KMS-11 (cell line): ENCODE data around the gene SVOPL.

ENCODE experiments used
- H2AFZ ChIP-seq: fragments of 200-600 bp; sonication (generic); 2 replicates; pipeline ENCODE4 v1.6.1; 2016; ENCODE audit warnings: antibody characterized with exemption, mixed run types, low read depth
- H3K27ac ChIP-seq: fragments of 200-600 bp; sonication (generic); 2 replicates; pipeline ENCODE4 v1.6.1; 2016; ENCODE audit warnings: mild to moderate bottlenecking, mixed run types
- H3K27me3 ChIP-seq: fragments of 200-600 bp; sonication (generic); 2 replicates; pipeline ENCODE4 v1.6.1; 2017; ENCODE audit warnings: mild to moderate bottlenecking, low read depth, mixed run types, moderate library complexity; ENCODE audit not compliant: insufficient read depth
- H3K36me3 ChIP-seq: fragments of 200-600 bp; sonication (generic); 2 replicates; pipeline ENCODE4 v1.6.1; 2017; ENCODE audit warnings: mild to moderate bottlenecking, mixed run types; ENCODE audit not compliant: insufficient read depth
- H3K4me1 ChIP-seq: fragments of 200-600 bp; sonication (generic); 2 replicates; pipeline ENCODE4 v1.6.1; 2016; ENCODE audit warnings: mild to moderate bottlenecking, low read depth, mixed run types; ENCODE audit not compliant: poor library complexity, severe bottlenecking
- H3K4me2 ChIP-seq: fragments of 200-600 bp; sonication (generic); 2 replicates; pipeline ENCODE4 v1.7.0; 2016; ENCODE audit warnings: mild to moderate bottlenecking, mixed run types
- H3K4me3 ChIP-seq: fragments of 200-600 bp; sonication (generic); IDR thresholded peaks from 2 replicates; pipeline ENCODE4 v1.6.1; 2017; ENCODE audit warnings: low read depth, low read length, mixed read lengths; ENCODE audit not compliant: insufficient read depth
- H3K79me2 ChIP-seq: fragments of 200-600 bp; sonication (generic); 2 replicates; pipeline ENCODE4 v1.6.1; 2016; ENCODE audit warnings: low read depth, mixed run types; ENCODE audit not compliant: insufficient read depth
- H3K9ac ChIP-seq: fragments of 200-600 bp; sonication (generic); 2 replicates; pipeline ENCODE4 v1.6.1; 2016; ENCODE audit warnings: mild to moderate bottlenecking, mixed run types
- H4K20me1 ChIP-seq: fragments of 200-600 bp; sonication (generic); 2 replicates; pipeline ENCODE4 v1.6.1; 2016; ENCODE audit warnings: mild to moderate bottlenecking, mixed run types; ENCODE audit not compliant: insufficient read depth
- TF ChIP-seq, protein P1 (sequence below): fragments of 200-600 bp; sonication (generic); conservative IDR thresholded peaks from 2 replicates; pipeline ENCODE4 v1.6.1; 2017; ENCODE audit warnings: low read depth, mild to moderate bottlenecking, antibody characterized with exemption, low read length, moderate library complexity, mixed read lengths

SVOPL gene

DNA sequence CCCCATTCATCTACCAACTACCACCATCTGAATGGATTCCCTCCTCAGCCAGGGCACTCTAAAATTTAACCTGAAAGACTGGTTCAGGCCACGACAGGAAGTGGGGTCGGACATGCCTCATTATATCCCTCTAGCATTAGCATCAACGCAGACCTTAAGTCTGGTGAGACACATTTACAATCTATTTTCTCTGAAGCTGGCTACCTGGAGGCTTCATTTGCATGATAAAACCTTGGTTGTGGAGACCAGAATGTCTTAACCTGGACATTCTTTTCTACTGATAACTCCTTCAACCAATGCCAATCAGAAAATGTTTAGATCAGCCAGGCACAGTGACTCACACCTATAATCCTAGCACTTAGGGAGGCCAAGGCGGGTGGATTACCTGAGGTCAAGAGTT lies 42.3 kb downstream of the SVOPL start:
- Histone ChIP-seq H3K27me3 (no peaks in the 10 kb centered on the region), H2AFZ (no peak overlapping the region), H3K4me3 (no peak overlapping the region), H3K9ac (no peak overlapping the region), H3K4me2 (no peak overlapping the region), H3K4me1 (no peaks in the 10 kb centered on the region), H3K36me3 (no peaks in the 10 kb centered on the region), H3K79me2 (no peaks in the 10 kb centered on the region), H3K27ac (no peak overlapping the region), H4K20me1 (no peaks in the 10 kb centered on the region)
- TF ChIP-seq, protein P1, sequence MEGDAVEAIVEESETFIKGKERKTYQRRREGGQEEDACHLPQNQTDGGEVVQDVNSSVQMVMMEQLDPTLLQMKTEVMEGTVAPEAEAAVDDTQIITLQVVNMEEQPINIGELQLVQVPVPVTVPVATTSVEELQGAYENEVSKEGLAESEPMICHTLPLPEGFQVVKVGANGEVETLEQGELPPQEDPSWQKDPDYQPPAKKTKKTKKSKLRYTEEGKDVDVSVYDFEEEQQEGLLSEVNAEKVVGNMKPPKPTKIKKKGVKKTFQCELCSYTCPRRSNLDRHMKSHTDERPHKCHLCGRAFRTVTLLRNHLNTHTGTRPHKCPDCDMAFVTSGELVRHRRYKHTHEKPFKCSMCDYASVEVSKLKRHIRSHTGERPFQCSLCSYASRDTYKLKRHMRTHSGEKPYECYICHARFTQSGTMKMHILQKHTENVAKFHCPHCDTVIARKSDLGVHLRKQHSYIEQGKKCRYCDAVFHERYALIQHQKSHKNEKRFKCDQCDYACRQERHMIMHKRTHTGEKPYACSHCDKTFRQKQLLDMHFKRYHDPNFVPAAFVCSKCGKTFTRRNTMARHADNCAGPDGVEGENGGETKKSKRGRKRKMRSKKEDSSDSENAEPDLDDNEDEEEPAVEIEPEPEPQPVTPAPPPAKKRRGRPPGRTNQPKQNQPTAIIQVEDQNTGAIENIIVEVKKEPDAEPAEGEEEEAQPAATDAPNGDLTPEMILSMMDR: no peak

DNA sequence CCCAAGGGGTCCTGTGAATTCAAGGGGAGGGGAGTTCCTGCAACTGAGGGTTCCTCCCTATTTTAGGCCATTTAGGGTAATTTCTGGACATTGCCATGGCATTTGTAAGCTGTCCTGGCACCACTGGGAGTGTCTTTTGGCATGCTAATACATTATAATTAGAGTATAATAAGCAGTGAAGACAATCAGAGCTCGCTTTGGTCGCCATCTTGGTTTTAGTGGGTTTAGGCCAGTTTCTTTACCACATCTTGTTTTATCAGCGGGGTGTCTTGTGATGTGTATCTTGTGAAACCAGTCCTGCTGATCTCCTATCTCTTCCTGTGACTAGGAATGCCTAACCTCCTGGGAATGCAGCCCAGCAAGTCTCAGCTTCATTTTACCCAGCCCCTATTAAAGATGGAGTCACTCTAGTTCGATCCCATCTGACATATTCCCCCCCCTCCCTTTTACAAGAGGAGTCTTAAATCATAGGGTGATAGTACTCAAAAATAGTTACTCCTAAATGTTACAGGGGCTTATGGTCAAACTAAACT lies 43.2 kb downstream of the SVOPL start:
- no peaks in the 10 kb centered on the region for H3K4me1 ChIP-seq
- H3K27me3 ChIP-seq: no peaks in the 10 kb centered on the region
- H2AFZ ChIP-seq: no peak overlapping the region
- H3K27ac ChIP-seq: no peak overlapping the region
- TF ChIP-seq, protein P1: no peak
- H3K79me2 ChIP-seq: no peaks in the 10 kb centered on the region
- H3K36me3 ChIP-seq: no peaks in the 10 kb centered on the region
- no peak overlapping the region for H3K9ac ChIP-seq
- no peaks in the 10 kb centered on the region for H4K20me1 ChIP-seq
- H3K4me3 ChIP-seq: no peak overlapping the region
- H3K4me2 ChIP-seq: no peak overlapping the region

DNA sequence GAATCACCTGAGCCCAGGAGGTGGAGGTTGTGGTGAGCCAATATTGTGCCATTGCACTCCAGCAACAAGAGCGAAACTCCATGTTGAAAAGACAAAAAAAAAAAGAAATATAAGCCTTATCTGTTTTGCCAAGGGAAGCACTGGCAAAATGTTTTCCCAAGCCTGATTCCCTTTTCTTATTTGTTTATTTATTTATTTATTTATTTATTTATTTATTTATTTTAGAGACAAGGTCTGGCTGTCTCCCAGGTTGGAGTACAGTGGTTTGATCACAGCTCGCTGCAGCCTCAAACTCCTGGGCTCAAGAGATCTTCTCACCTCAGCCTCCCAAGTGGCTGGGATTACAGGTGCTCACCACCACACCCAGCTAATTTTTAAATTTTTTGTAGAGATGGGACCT lies 44.2 kb downstream of the SVOPL start:
- no peak overlapping the region for H3K4me2 ChIP-seq
- H3K9ac ChIP-seq: no peak overlapping the region
- H3K4me1 ChIP-seq: no peaks in the 10 kb centered on the region
- no peaks in the 10 kb centered on the region for H3K36me3 ChIP-seq
- no peaks in the 10 kb centered on the region for H3K79me2 ChIP-seq
- TF ChIP-seq, protein P1: no peak
- H3K27ac ChIP-seq: no peak overlapping the region
- no peak overlapping the region for H3K4me3 ChIP-seq
- H3K27me3 ChIP-seq: no peaks in the 10 kb centered on the region
- H4K20me1 ChIP-seq: no peaks in the 10 kb centered on the region
- H2AFZ ChIP-seq: no peak overlapping the region

DNA sequence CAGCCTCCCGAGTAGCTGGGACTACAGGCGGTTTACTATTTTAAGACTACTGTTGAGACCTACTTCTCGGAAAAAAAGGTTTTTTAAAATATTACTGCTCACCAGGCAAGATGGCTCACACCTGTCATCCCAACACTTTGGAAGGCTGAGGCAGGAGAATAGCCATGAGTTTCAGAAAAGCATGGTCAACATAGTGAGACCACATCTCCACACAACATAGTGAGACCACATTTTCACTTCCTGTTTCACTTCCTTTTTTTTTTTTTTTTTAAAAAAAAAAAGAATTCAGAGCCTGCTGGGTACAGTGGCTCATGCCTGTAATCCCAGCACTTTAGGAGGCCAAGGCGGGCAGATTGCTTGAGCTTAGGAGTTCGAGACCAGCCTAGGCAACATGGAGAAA lies 46.5 kb downstream of the SVOPL start:
- H3K9ac ChIP-seq: no peak overlapping the region
- no peak overlapping the region for H3K27ac ChIP-seq
- no peaks in the 10 kb centered on the region for H3K36me3 ChIP-seq
- H3K4me1 ChIP-seq: no peaks in the 10 kb centered on the region
- no peaks in the 10 kb centered on the region for H3K27me3 ChIP-seq
- H3K4me3 ChIP-seq: no peak overlapping the region
- TF ChIP-seq, protein P1: no peak
- H3K4me2 ChIP-seq: no peak overlapping the region
- no peaks in the 10 kb centered on the region for H3K79me2 ChIP-seq
- no peak overlapping the region for H2AFZ ChIP-seq
- no peaks in the 10 kb centered on the region for H4K20me1 ChIP-seq
